GM12878 (cell line): Measurements from ENCODE around the gene HIPK4.

Experiments
- CHD2 ChIP-seq: IDR thresholded peaks from 2 replicates; pipeline ENCODE4 v1.6.1; 2011; ENCODE audit warnings: low read depth, low read length, improper control_type of control experiment, borderline replicate concordance
- TF ChIP-seq, protein P1 (sequence below): fragments of 450-650 bp; IDR thresholded peaks from 2 replicates; pipeline ENCODE4 v1.6.1; 2014; ENCODE audit warnings: mild to moderate bottlenecking

DNA sequence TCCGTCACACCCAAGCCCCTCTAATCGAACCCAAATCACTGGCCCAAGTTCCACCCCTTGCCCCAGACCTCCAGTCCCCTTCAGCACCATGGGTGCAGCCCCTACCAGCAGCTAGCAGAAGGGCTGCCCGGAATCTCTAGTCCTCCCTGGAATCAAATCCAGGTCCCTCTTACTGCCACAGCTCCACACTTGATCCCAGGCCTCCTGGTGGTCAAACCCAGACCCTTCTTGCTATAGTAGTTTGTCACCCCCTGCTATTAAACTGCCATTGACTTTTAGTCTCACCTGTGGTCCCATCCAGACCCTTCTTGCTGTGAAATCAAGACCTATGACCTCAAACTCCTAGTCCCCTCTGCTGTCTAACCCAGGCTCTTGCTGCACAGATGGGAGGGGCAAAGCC, 8.7 kb downstream of the HIPK4 start:
- TF ChIP-seq CHD2: no peak
- TF ChIP-seq, protein P1, sequence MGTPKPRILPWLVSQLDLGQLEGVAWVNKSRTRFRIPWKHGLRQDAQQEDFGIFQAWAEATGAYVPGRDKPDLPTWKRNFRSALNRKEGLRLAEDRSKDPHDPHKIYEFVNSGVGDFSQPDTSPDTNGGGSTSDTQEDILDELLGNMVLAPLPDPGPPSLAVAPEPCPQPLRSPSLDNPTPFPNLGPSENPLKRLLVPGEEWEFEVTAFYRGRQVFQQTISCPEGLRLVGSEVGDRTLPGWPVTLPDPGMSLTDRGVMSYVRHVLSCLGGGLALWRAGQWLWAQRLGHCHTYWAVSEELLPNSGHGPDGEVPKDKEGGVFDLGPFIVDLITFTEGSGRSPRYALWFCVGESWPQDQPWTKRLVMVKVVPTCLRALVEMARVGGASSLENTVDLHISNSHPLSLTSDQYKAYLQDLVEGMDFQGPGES: no peak
